B cell (primary cell): Measurements from ENCODE around the gene FBXL14. TPM values are rescaled to one million over a fixed set of nuclear protein-coding genes. Genes with fewer than 3 reads are reported as not detected.

ENCODE experiments used
- ATAC-seq: fragments of 200-7000 bp; cut with Tn5 transposase; one replicate; pipeline ENCODE4 v1.10.0; 2021; ENCODE audit warnings: low read depth, mild to moderate bottlenecking, moderate number of reproducible peaks, moderate library complexity
- CTCF ChIA-PET: fragments of 350-600 bp; sonication (Branson Sonifier 250); formaldehyde crosslinking; loops from one replicate; lab custom pipeline; 2021; ENCODE audit warnings: antibody characterized with exemption, inconsistent platforms; lab: Charles Lee
- POLR2A ChIA-PET: fragments of 350-600 bp; sonication (Branson Sonifier 250); formaldehyde crosslinking; loops from one replicate; lab custom pipeline; 2021; ENCODE audit warnings: antibody characterized with exemption; lab: Charles Lee
- DNase-seq: peaks from one replicate; pipeline ENCODE4 v3.0.0; 2013
- H2AFZ ChIP-seq: 2 replicates; pipeline ENCODE4 v1.6.1; 2012; ENCODE audit warnings: mild to moderate bottlenecking, low read depth, low read length; ENCODE audit not compliant: insufficient read depth, poor library complexity, severe bottlenecking
- H3K27ac ChIP-seq, 2 donors: 1 replicate in 1 of 2; 2 replicates in 1 of 2; pipeline ENCODE4 v1.5.1; 2012 to 2013; ENCODE audit warnings: low read length in 2 of 2, mild to moderate bottlenecking in 2 of 2, moderate library complexity in 1 of 2
- H3K27me3 ChIP-seq, 4 experiments: fragments of 200-600 bp in 1 of 4; sonication (generic) in 1 of 4; replicated peaks in 1 of 4; 1 replicate in 2 of 4; 2 replicates in 2 of 4; pipeline versions ENCODE4 v1.6.1 to v1.7.0; 2013 to 2016; ENCODE audit warnings: low read length in 3 of 4, mild to moderate bottlenecking in 2 of 4, mixed read lengths in 1 of 4, moderate library complexity in 1 of 4; ENCODE audit not compliant: insufficient read depth in 4 of 4, control insufficient read depth in 3 of 4; ENCODE audit errors: control extremely low read depth in 1 of 4
- H3K36me3 ChIP-seq, 2 experiments: replicated peaks in 1 of 2; 1 replicate in 1 of 2; 2 replicates in 1 of 2; pipeline versions ENCODE4 v1.6.1 to v1.7.1; 2013; ENCODE audit warnings: low read length in 1 of 2; ENCODE audit not compliant: insufficient read depth in 2 of 2, control insufficient read depth in 1 of 2; ENCODE audit errors: control extremely low read depth in 1 of 2, extremely low read depth in 1 of 2
- H3K4me1 ChIP-seq, 2 donors: fragments of 200-600 bp in 1 of 2; sonication (generic) in 1 of 2; 1 replicate in 1 of 2; 2 replicates in 1 of 2; pipeline versions ENCODE4 v1.5.1 to v1.6.1; 2013 to 2017; ENCODE audit warnings: low read length in 2 of 2; ENCODE audit not compliant: control insufficient read depth in 2 of 2, insufficient read depth in 2 of 2
- H3K4me2 ChIP-seq: replicated peaks from 2 replicates; pipeline ENCODE3; 2012; ENCODE audit warnings: mild to moderate bottlenecking, low read depth, low read length; ENCODE audit not compliant: poor library complexity, severe bottlenecking
- H3K4me3 ChIP-seq, 5 experiments: fragments of 200-600 bp in 1 of 5; sonication (generic) in 1 of 5; 1 replicate in 3 of 5; 2 replicates in 2 of 5; pipeline versions ENCODE4 v1.5.1 to v1.7.0; 2011 to 2016; ENCODE audit warnings: low read length in 4 of 5, mild to moderate bottlenecking in 4 of 5, low read depth in 2 of 5, control low read depth in 1 of 5, moderate library complexity in 1 of 5; ENCODE audit not compliant: insufficient read depth in 1 of 5; ENCODE audit errors: control extremely low read depth in 1 of 5, extremely low read depth in 1 of 5
- H3K79me2 ChIP-seq: fragments of 200-600 bp; sonication (generic); one replicate; pipeline ENCODE4 v1.6.0; 2016; ENCODE audit warnings: low read length; ENCODE audit not compliant: control insufficient read depth, insufficient read depth
- H3K9ac ChIP-seq: fragments of 200-600 bp; sonication (generic); 2 replicates; pipeline ENCODE4 v1.6.1; 2017; ENCODE audit warnings: mild to moderate bottlenecking, low read length, moderate library complexity
- H3K9me3 ChIP-seq, 3 donors: one replicate each; pipeline versions ENCODE4 v1.6.1 to v1.7.1; 2013; ENCODE audit warnings: low read length in 2 of 3; ENCODE audit not compliant: control insufficient read depth in 2 of 3, insufficient read depth in 1 of 3; ENCODE audit errors: control extremely low read depth in 1 of 3
- H4K20me1 ChIP-seq: 2 replicates; pipeline ENCODE4 v1.6.0; 2012; ENCODE audit warnings: mild to moderate bottlenecking, low read length; ENCODE audit not compliant: insufficient read depth, control insufficient read depth, poor library complexity, severe bottlenecking
- H3K27ac Mint-ChIP-seq: one replicate; pipeline ENCODE4 v1.8.0; 2021; ENCODE audit warnings: mixed read lengths
- H3K27me3 Mint-ChIP-seq: one replicate; pipeline ENCODE4 v1.8.0; 2021; ENCODE audit warnings: mixed read lengths
- H3K4me1 Mint-ChIP-seq: one replicate; pipeline ENCODE4 v1.8.0; 2021; ENCODE audit warnings: mixed read lengths
- H3K4me3 Mint-ChIP-seq: one replicate; pipeline ENCODE4 v1.8.0; 2021; ENCODE audit warnings: mixed read lengths
- H3K9me3 Mint-ChIP-seq: one replicate; pipeline ENCODE4 v1.8.0; 2022; ENCODE audit warnings: mixed read lengths; ENCODE audit not compliant: insufficient read depth
- CTCF ChIP-seq: fragments of 200-600 bp; IDR thresholded peaks from one replicate; pipeline ENCODE4 v1.8.0; 2022; ENCODE audit warnings: antibody characterized with exemption, mild to moderate bottlenecking
- EZH2 ChIP-seq: IDR thresholded peaks from 2 replicates; pipeline ENCODE4 v1.6.1; 2012; ENCODE audit warnings: borderline replicate concordance, low read depth, mild to moderate bottlenecking, moderate library complexity, low read length; ENCODE audit not compliant: insufficient read depth, poor library complexity, severe bottlenecking
- WGBS: methylation state at CpG from one replicate; pipeline ENCODE4 v1.1.5; 2013; ENCODE audit warnings: missing lambda C conversion rate; ENCODE audit not compliant: insufficient coverage; 5-methylcytosine and 5-hydroxymethylcytosine counted together
- intact Hi-C: fragments of 100-400 bp; cut with micrococcal nuclease; formaldehyde crosslinking; loops from one replicate; pipeline ENCODE4 v1.10.0; 2022
- polyA plus RNA-seq: library from polyadenylated mRNA; depleted of rRNA; stranded (reverse); fragments of >200 nt; gene quantifications from 2 replicates; pipeline ENCODE4 v1.2.3, GENCODE V29; 2012
- total RNA-seq, 2 donors: library from RNA; stranded (reverse); fragments of 120-200 nt in 1 of 2; gene quantifications; 1 replicate in 1 of 2; 2 replicates in 1 of 2; pipeline versions ENCODE4 v1.2.3 to v1.2.4, GENCODE V29; 2013 to 2022

Gene FBXL14
- total and polyA plus RNA-seq, 2 donors (not counting 1 experiment from before 2014, with no cell fraction given): 21.6 to 37.3 TPM

GRCh38 chr12:1575408-1576401, 18.7 kb downstream of the FBXL14 start:
- TF ChIP-seq EZH2: no peak
- no peak for TF ChIP-seq CTCF
- no peaks in the 10 kb centered on the region for H3K36me3 ChIP-seq
- Mint-ChIP-seq H3K27me3 (no peaks in the 10 kb centered on the region), H3K9me3 (no peaks in the 10 kb centered on the region), H3K27ac (no peak overlapping the region), H3K4me1 (peaks cover 2% of the 10 kb centered on the region), H3K4me3 (no peak overlapping the region)
- POLR2A ChIA-PET: interaction anchor here (0.6 kb wide), 1 partner anchor 47 kb away, joined by 5 read pairs; no protein-coding TSS in a partner anchor
- no peak for DNase-seq
- no peaks in the 10 kb centered on the region for H3K79me2 ChIP-seq
- H3K4me1 ChIP-seq: no peaks in the 10 kb centered on the region
- intact Hi-C loops: no loop called here
- no peak for ATAC-seq
- no peak overlapping the region for H3K4me2 ChIP-seq
- no peaks in the 10 kb centered on the region for H4K20me1 ChIP-seq
- no peaks in the 10 kb centered on the region for H3K9me3 ChIP-seq
- H3K4me3 ChIP-seq: no peak overlapping the region
- H3K27ac ChIP-seq: no peak overlapping the region
- WGBS: 54% methylated on average over 19 of the region's 23 CpGs
- H2AFZ ChIP-seq: no peak overlapping the region
- H3K9ac ChIP-seq: no peak overlapping the region
- H3K27me3 ChIP-seq: no peaks in the 10 kb centered on the region
- CTCF ChIA-PET: interaction anchor here (0.7 to 3.1 kb wide), 4 partner anchors 8 to 1012 kb away, joined by 3 to 11 read pairs (median 4); no protein-coding TSS in a partner anchor

GRCh38 chr12:1574865-1575259, 19.5 kb downstream of the FBXL14 start:
- Histone ChIP-seq H2AFZ (no peak overlapping the region), H4K20me1 (no peaks in the 10 kb centered on the region), H3K27me3 (no peaks in the 10 kb centered on the region), H3K9ac (no peak overlapping the region), H3K36me3 (no peaks in the 10 kb centered on the region), H3K9me3 (no peaks in the 10 kb centered on the region), H3K27ac (no peak overlapping the region), H3K4me2 (no peak overlapping the region), H3K4me1 (no peaks in the 10 kb centered on the region), H3K79me2 (no peaks in the 10 kb centered on the region), H3K4me3 (no peak overlapping the region)
- intact Hi-C loops: no loop called here
- CTCF ChIA-PET: interaction anchor here (0.7 to 3.1 kb wide), 3 partner anchors 9 to 1012 kb away, joined by 3 to 11 read pairs (median 5); no protein-coding TSS in a partner anchor
- POLR2A ChIA-PET: interaction anchor here (0.6 kb wide), 1 partner anchor 11 kb away, joined by 3 read pairs; no protein-coding TSS in a partner anchor
- no peak for TF ChIP-seq CTCF
- TF ChIP-seq EZH2: no peak
- WGBS: no CpG with 5 or more reads among the region's 1 CpG
- Mint-ChIP-seq H3K27ac (no peak overlapping the region), H3K4me3 (no peak overlapping the region), H3K4me1 (peaks cover 2% of the 10 kb centered on the region), H3K27me3 (no peaks in the 10 kb centered on the region), H3K9me3 (no peaks in the 10 kb centered on the region)
- no peak for DNase-seq
- no peak for ATAC-seq
